ENCODE measurements around the gene ADAMTS15.

DNA sequence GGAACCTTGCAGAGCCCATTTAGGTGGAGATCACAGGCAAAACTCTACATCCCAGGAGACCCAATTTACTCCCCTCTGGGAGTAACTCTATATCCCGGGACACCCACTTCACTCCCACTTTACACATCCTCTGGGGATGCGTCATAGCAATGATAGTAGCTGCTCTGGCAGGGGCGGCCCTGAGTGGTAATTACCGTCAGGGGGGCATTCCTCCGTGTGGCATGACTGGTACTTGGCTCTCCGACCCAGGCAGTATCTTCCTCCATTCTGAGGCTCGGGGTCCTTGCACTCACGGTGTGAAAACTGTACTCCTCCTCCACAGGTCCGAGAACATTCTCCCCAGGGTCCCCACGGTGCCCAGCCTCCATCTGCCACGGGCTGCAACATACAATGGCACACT, 37.2 kb upstream of the ADAMTS15 start:
- TF ChIP-seq, protein P1, sequence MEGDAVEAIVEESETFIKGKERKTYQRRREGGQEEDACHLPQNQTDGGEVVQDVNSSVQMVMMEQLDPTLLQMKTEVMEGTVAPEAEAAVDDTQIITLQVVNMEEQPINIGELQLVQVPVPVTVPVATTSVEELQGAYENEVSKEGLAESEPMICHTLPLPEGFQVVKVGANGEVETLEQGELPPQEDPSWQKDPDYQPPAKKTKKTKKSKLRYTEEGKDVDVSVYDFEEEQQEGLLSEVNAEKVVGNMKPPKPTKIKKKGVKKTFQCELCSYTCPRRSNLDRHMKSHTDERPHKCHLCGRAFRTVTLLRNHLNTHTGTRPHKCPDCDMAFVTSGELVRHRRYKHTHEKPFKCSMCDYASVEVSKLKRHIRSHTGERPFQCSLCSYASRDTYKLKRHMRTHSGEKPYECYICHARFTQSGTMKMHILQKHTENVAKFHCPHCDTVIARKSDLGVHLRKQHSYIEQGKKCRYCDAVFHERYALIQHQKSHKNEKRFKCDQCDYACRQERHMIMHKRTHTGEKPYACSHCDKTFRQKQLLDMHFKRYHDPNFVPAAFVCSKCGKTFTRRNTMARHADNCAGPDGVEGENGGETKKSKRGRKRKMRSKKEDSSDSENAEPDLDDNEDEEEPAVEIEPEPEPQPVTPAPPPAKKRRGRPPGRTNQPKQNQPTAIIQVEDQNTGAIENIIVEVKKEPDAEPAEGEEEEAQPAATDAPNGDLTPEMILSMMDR (IDR thresholded peaks at IDR 0.05), result no peak
- no peak for TF ChIP-seq EP300 (IDR thresholded peaks at IDR 0.05)

All from tibial nerve (tissue), 4 donors.